Measurements from ENCODE around the gene GPR137.

Gene GPR137

GRCh38 chr11:64269540-64270220 is 16.0 kb upstream of the GPR137 start:
- peak overlapping the region; percentile 95 for H3K27ac ChIP-seq (ENCODE audit: low read depth, low read length)
- H3K27me3 ChIP-seq (ENCODE audit: control insufficient read depth in 1 of 2, insufficient read depth in 2 of 2, low read length in 2 of 2): no peaks in the 10 kb centered on the region
- H3K4me1 ChIP-seq (ENCODE audit: control insufficient read depth in 1 of 2, insufficient read depth in 2 of 2, low read length in 2 of 2): peaks cover 46 to 52% of the 10 kb centered on the region in 2 donors
- H3K36me3 ChIP-seq (ENCODE audit: control insufficient read depth in 1 of 2, insufficient read depth in 2 of 2, low read length in 2 of 2): peaks cover 22 to 23% of the 10 kb centered on the region in 2 donors
- no peaks in the 10 kb centered on the region for H3K9me3 ChIP-seq (ENCODE audit: control insufficient read depth in 1 of 2, low read length in 2 of 2)
- peak overlapping the region; percentile 71 to 87 for H3K4me3 ChIP-seq (ENCODE audit: low read depth in 1 of 2, low read length in 2 of 2)
- peak overlapping the region; percentile 78 to 83 for H3K9ac ChIP-seq (ENCODE audit: low read depth in 1 of 2, low read length in 2 of 2)

GRCh38 chr11:64275031-64275800 is 10.4 kb upstream of the GPR137 start:
- no peak overlapping the region for H3K27ac ChIP-seq (ENCODE audit: low read depth, low read length)
- no peaks in the 10 kb centered on the region for H3K27me3 ChIP-seq (ENCODE audit: control insufficient read depth in 1 of 2, insufficient read depth in 2 of 2, low read length in 2 of 2)

GRCh38 chr11:64275841-64276240 is 9.8 kb upstream of the GPR137 start:
- Histone ChIP-seq H3K9ac (ENCODE audit: low read depth in 1 of 2, low read length in 2 of 2) (no peak overlapping the region), H3K4me1 (ENCODE audit: control insufficient read depth in 1 of 2, insufficient read depth in 2 of 2, low read length in 2 of 2) (peaks cover 19 to 25% of the 10 kb centered on the region in 2 donors), H3K36me3 (ENCODE audit: control insufficient read depth in 1 of 2, insufficient read depth in 2 of 2, low read length in 2 of 2) (peaks cover 13% of the 10 kb centered on the region in 2 donors), H3K9me3 (ENCODE audit: control insufficient read depth in 1 of 2, low read length in 2 of 2) (no peaks in the 10 kb centered on the region), H3K4me3 (ENCODE audit: low read depth in 1 of 2, low read length in 2 of 2) (no peak overlapping the region), H3K27me3 (ENCODE audit: control insufficient read depth in 1 of 2, insufficient read depth in 2 of 2, low read length in 2 of 2) (no peaks in the 10 kb centered on the region), H3K27ac (ENCODE audit: low read depth, low read length) (no peak overlapping the region)

More at GRCh38 chr11:64275031-64275800, 10.4 kb upstream of the GPR137 start:
- Histone ChIP-seq H3K9ac (ENCODE audit: low read depth in 1 of 2, low read length in 2 of 2) (no peak overlapping the region), H3K4me1 (ENCODE audit: control insufficient read depth in 1 of 2, insufficient read depth in 2 of 2, low read length in 2 of 2) (peaks cover 19 to 25% of the 10 kb centered on the region in 2 donors), H3K36me3 (ENCODE audit: control insufficient read depth in 1 of 2, insufficient read depth in 2 of 2, low read length in 2 of 2) (peaks cover 13% of the 10 kb centered on the region in 2 donors), H3K9me3 (ENCODE audit: control insufficient read depth in 1 of 2, low read length in 2 of 2) (no peaks in the 10 kb centered on the region), H3K4me3 (ENCODE audit: low read depth in 1 of 2, low read length in 2 of 2) (no peak overlapping the region)

- H3K27me3 ChIP-seq (ENCODE audit: control insufficient read depth in 1 of 2, insufficient read depth in 2 of 2, low read length in 2 of 2): no peaks in the 10 kb centered on the region
- H3K27ac ChIP-seq (ENCODE audit: low read depth, low read length): no peak overlapping the region
- peaks cover 15 to 20% of the 10 kb centered on the region in 2 donors for H3K4me1 ChIP-seq (ENCODE audit: control insufficient read depth in 1 of 2, insufficient read depth in 2 of 2, low read length in 2 of 2)
- no peak overlapping the region for H3K4me3 ChIP-seq (ENCODE audit: low read depth in 1 of 2, low read length in 2 of 2)
- peaks cover 13 to 17% of the 10 kb centered on the region in 2 donors for H3K36me3 ChIP-seq (ENCODE audit: control insufficient read depth in 1 of 2, insufficient read depth in 2 of 2, low read length in 2 of 2)
- no peaks in the 10 kb centered on the region for H3K9me3 ChIP-seq (ENCODE audit: control insufficient read depth in 1 of 2, low read length in 2 of 2)
- H3K9ac ChIP-seq (ENCODE audit: low read depth in 1 of 2, low read length in 2 of 2): peak overlapping the region in 1 of 2 donors; percentile 10
These were observed 8.8 kb upstream of the GPR137 start for GRCh38 chr11:64276653-64277431.

GRCh38 chr11:64278576-64279190 is 7.0 kb upstream of the GPR137 start:
- Histone ChIP-seq H3K4me3 (ENCODE audit: low read depth in 1 of 2, low read length in 2 of 2) (no peak overlapping the region), H3K9ac (ENCODE audit: low read depth in 1 of 2, low read length in 2 of 2) (no peak overlapping the region), H3K9me3 (ENCODE audit: control insufficient read depth in 1 of 2, low read length in 2 of 2) (no peaks in the 10 kb centered on the region), H3K27me3 (ENCODE audit: control insufficient read depth in 1 of 2, insufficient read depth in 2 of 2, low read length in 2 of 2) (no peaks in the 10 kb centered on the region), H3K27ac (ENCODE audit: low read depth, low read length) (no peak overlapping the region), H3K36me3 (ENCODE audit: control insufficient read depth in 1 of 2, insufficient read depth in 2 of 2, low read length in 2 of 2) (peaks cover 13 to 20% of the 10 kb centered on the region in 2 donors), H3K4me1 (ENCODE audit: control insufficient read depth in 1 of 2, insufficient read depth in 2 of 2, low read length in 2 of 2) (peaks cover 14 to 15% of the 10 kb centered on the region in 2 donors)

- no peaks in the 10 kb centered on the region for H3K27me3 ChIP-seq (ENCODE audit: control insufficient read depth in 1 of 2, insufficient read depth in 2 of 2, low read length in 2 of 2)
- peaks cover 5 to 16% of the 10 kb centered on the region in 2 donors for H3K36me3 ChIP-seq (ENCODE audit: control insufficient read depth in 1 of 2, insufficient read depth in 2 of 2, low read length in 2 of 2)
- H3K4me3 ChIP-seq (ENCODE audit: low read depth in 1 of 2, low read length in 2 of 2): no peak overlapping the region
- no peak overlapping the region for H3K27ac ChIP-seq (ENCODE audit: low read depth, low read length)
- peaks cover 22 to 23% of the 10 kb centered on the region in 2 donors for H3K4me1 ChIP-seq (ENCODE audit: control insufficient read depth in 1 of 2, insufficient read depth in 2 of 2, low read length in 2 of 2)
- H3K9me3 ChIP-seq (ENCODE audit: control insufficient read depth in 1 of 2, low read length in 2 of 2): no peaks in the 10 kb centered on the region
- H3K9ac ChIP-seq (ENCODE audit: low read depth in 1 of 2, low read length in 2 of 2): no peak overlapping the region
These were observed 3.5 kb upstream of the GPR137 start for GRCh38 chr11:64281957-64282770.

- Histone ChIP-seq H3K4me3 (ENCODE audit: low read depth in 1 of 2, low read length in 2 of 2) (no peak overlapping the region), H3K9ac (ENCODE audit: low read depth in 1 of 2, low read length in 2 of 2) (peak overlapping the region in 1 of 2 donors; percentile 98), H3K27me3 (ENCODE audit: control insufficient read depth in 1 of 2, insufficient read depth in 2 of 2, low read length in 2 of 2) (no peaks in the 10 kb centered on the region), H3K9me3 (ENCODE audit: control insufficient read depth in 1 of 2, low read length in 2 of 2) (no peaks in the 10 kb centered on the region), H3K4me1 (ENCODE audit: control insufficient read depth in 1 of 2, insufficient read depth in 2 of 2, low read length in 2 of 2) (peaks cover 20 to 23% of the 10 kb centered on the region in 2 donors), H3K27ac (ENCODE audit: low read depth, low read length) (no peak overlapping the region), H3K36me3 (ENCODE audit: control insufficient read depth in 1 of 2, insufficient read depth in 2 of 2, low read length in 2 of 2) (peaks cover 5 to 16% of the 10 kb centered on the region in 2 donors)
These were observed 2.6 kb upstream of the GPR137 start for GRCh38 chr11:64283092-64283491.

GRCh38 chr11:64284048-64284961 is 1.3 kb upstream of the GPR137 start, which contains the start of gene BAD:
BAD (minus strand) TSS chr11:64284665; CDS start chr11:64284368, 297 bp downstream.
- Histone ChIP-seq H3K36me3 (ENCODE audit: control insufficient read depth in 1 of 2, insufficient read depth in 2 of 2, low read length in 2 of 2) (peaks cover 0 to 7% of the 10 kb centered on the region in 2 donors), H3K4me1 (ENCODE audit: control insufficient read depth in 1 of 2, insufficient read depth in 2 of 2, low read length in 2 of 2) (peaks cover 20 to 23% of the 10 kb centered on the region in 2 donors), H3K9ac (ENCODE audit: low read depth in 1 of 2, low read length in 2 of 2) (peak within 1 kb of the TSS; percentile 98 to 100), H3K27ac (ENCODE audit: low read depth, low read length) (peak within 1 kb of the TSS; percentile 97), H3K9me3 (ENCODE audit: control insufficient read depth in 1 of 2, low read length in 2 of 2) (no peaks in the 10 kb centered on the region), H3K27me3 (ENCODE audit: control insufficient read depth in 1 of 2, insufficient read depth in 2 of 2, low read length in 2 of 2) (no peaks in the 10 kb centered on the region), H3K4me3 (ENCODE audit: low read depth in 1 of 2, low read length in 2 of 2) (peak within 1 kb of the TSS; percentile 87 to 91)
